K562 (cell line): ENCODE results near the gene ARHGAP28. TPM values are rescaled to one million over a fixed set of nuclear protein-coding genes. Genes with fewer than 3 reads are reported as not detected.

Experiments
- CBX1 ChIP-seq: sonication (generic); IDR thresholded peaks from 2 replicates; pipeline ENCODE4 v1.6.1; 2016; ENCODE audit warnings: antibody characterized with exemption, low read depth, mild to moderate bottlenecking
- CREBBP ChIP-seq: IDR thresholded peaks from one replicate; pipeline ENCODE4 v1.6.1; 2012; ENCODE audit warnings: low read depth, mild to moderate bottlenecking, control low read depth, inconsistent platforms, low read length
- ERF ChIP-seq: fragments of 450-650 bp; formaldehyde crosslinking; IDR thresholded peaks from 2 replicates; pipeline ENCODE4 v1.4.0; 2020; ENCODE audit warnings: mild to moderate bottlenecking, mixed read lengths
- ESRRA ChIP-seq: fragments of 450-650 bp; IDR thresholded peaks from 2 replicates; pipeline ENCODE4 v1.6.1; 2014; ENCODE audit warnings: low read depth, mild to moderate bottlenecking, moderate library complexity, borderline replicate concordance
- GABPA ChIP-seq: fragments of 200-800 bp; sonication (Bioruptor generic); conservative IDR thresholded peaks from 2 replicates; pipeline ENCODE4 v1.6.1; 2016; ENCODE audit warnings: low read depth, missing genetic modification characterization, missing compliant biosample characterization
- GABPB1 ChIP-seq: sonication (generic); formaldehyde crosslinking; IDR thresholded peaks from 2 replicates; pipeline ENCODE4 v1.8.0; 2022; ENCODE audit warnings: mild to moderate bottlenecking, missing genetic modification reagents
- GTF2A2 ChIP-seq: IDR thresholded peaks from 2 replicates; pipeline ENCODE4 v1.6.1; 2016; ENCODE audit warnings: mild to moderate bottlenecking, missing genetic modification characterization, missing compliant biosample characterization
- HIVEP1 ChIP-seq: fragments of 250-450 bp; sonication (Bioruptor Pico); IDR thresholded peaks from 2 replicates; pipeline ENCODE4 v1.4.0; 2020; ENCODE audit warnings: mild to moderate bottlenecking
- JUND ChIP-seq, 2 experiments: IDR thresholded peaks; 2 replicates in 1 of 2; 3 replicates in 1 of 2; pipeline ENCODE4 v1.6.1; 2011; ENCODE audit warnings: borderline replicate concordance in 2 of 2, low read depth in 2 of 2, low read length in 2 of 2, improper control_type of control experiment in 1 of 2, missing biosample characterization in 1 of 2, missing genetic modification characterization in 1 of 2, missing genetic modification reagents in 1 of 2
- LEF1 ChIP-seq: fragments of 450-650 bp; IDR thresholded peaks from 2 replicates; pipeline ENCODE4 v1.6.1; 2016; ENCODE audit warnings: mild to moderate bottlenecking
- MYC ChIP-seq, 2 experiments: fragments of 250-450 bp in 1 of 2; sonication (Bioruptor Pico) in 1 of 2; IDR thresholded peaks; 2 replicates each; pipeline versions ENCODE4 v1.5.1 to v1.6.1; 2012 to 2021; ENCODE audit warnings: low read depth in 2 of 2, borderline replicate concordance in 1 of 2, improper control_type of control experiment in 1 of 2, low read length in 1 of 2, mild to moderate bottlenecking in 1 of 2, moderate library complexity in 1 of 2
- ZBTB7A ChIP-seq: IDR thresholded peaks from 2 replicates; pipeline ENCODE4 v1.6.1; 2011; ENCODE audit warnings: low read depth, mild to moderate bottlenecking, low read length, moderate library complexity, borderline replicate concordance; ENCODE audit not compliant: control insufficient read depth
- ZNF175 ChIP-seq: fragments of 200-800 bp; sonication (Bioruptor generic); IDR thresholded peaks from 2 replicates; pipeline ENCODE4 v1.6.1; 2016; ENCODE audit warnings: low read depth, mild to moderate bottlenecking, missing genetic modification characterization, missing compliant biosample characterization
- ZNF57 ChIP-seq: fragments of 450-650 bp; formaldehyde crosslinking; IDR thresholded peaks from 2 replicates; pipeline ENCODE4 v1.4.0; 2020; ENCODE audit warnings: mild to moderate bottlenecking, moderate library complexity
- polyA plus RNA-seq, 8 experiments: library from polyadenylated mRNA; depleted of rRNA in 4 of 8; stranded (reverse) in 5 of 8; unstranded in 3 of 8; fragments of >200 nt; fragmentation: Nextera tagmentation in 2 of 8; fragmentation: Illumina TruSeq in 1 of 8; extraction: Ambion mirVana in 2 of 8; extraction: Trizol in 1 of 8; gene quantifications; 2 replicates each; pipeline versions ENCODE4 v1.2.1 to v1.2.3, GENCODE V29; 2011 to 2014; ENCODE audit warnings: inconsistent platforms in 1 of 8, missing spikeins in 1 of 8
- total RNA-seq, 7 experiments: library from RNA; depleted of rRNA in 6 of 7; stranded (reverse); fragments of >200 nt in 6 of 7; fragmentation: Illumina TruSeq in 2 of 7; extraction: Trizol in 2 of 7; gene quantifications; 2 replicates each; pipeline versions ENCODE4 v1.2.1 to v1.2.3, GENCODE V29; 2011 to 2021; ENCODE audit warnings: low replicate concordance in 1 of 7
- TF ChIP-seq, protein P1 (sequence below): fragments of 450-650 bp; conservative IDR thresholded peaks from 2 replicates; pipeline ENCODE4 v1.6.1; 2016; ENCODE audit warnings: missing genetic modification characterization, low read depth, mild to moderate bottlenecking, missing compliant biosample characterization, moderate library complexity
- TF ChIP-seq, protein P2 (sequence below): fragments of 250-450 bp; sonication (Bioruptor Pico); IDR thresholded peaks from 2 replicates; pipeline ENCODE4 v1.4.0; 2020; ENCODE audit warnings: mild to moderate bottlenecking
- TF ChIP-seq, protein P3 (sequence below): IDR thresholded peaks from 2 replicates; pipeline ENCODE4 v1.6.1; 2014; ENCODE audit warnings: antibody characterized with exemption
- TF ChIP-seq, protein P4 (sequence below): fragments of 450-650 bp; formaldehyde crosslinking; IDR thresholded peaks from 2 replicates; pipeline ENCODE4 v1.4.0; 2020; ENCODE audit warnings: mild to moderate bottlenecking, moderate library complexity
- TF ChIP-seq, protein P5 (sequence below): fragments of 450-650 bp; IDR thresholded peaks from 2 replicates; pipeline ENCODE4 v1.6.1; 2016

The ARHGAP28 gene
- total and polyA plus RNA-seq, 9 of the 15 experiments (the other 6 are each of a cell fraction or from before 2014, with no cell fraction given): 0.93 to 5.9 (median 5.0) TPM

DNA sequence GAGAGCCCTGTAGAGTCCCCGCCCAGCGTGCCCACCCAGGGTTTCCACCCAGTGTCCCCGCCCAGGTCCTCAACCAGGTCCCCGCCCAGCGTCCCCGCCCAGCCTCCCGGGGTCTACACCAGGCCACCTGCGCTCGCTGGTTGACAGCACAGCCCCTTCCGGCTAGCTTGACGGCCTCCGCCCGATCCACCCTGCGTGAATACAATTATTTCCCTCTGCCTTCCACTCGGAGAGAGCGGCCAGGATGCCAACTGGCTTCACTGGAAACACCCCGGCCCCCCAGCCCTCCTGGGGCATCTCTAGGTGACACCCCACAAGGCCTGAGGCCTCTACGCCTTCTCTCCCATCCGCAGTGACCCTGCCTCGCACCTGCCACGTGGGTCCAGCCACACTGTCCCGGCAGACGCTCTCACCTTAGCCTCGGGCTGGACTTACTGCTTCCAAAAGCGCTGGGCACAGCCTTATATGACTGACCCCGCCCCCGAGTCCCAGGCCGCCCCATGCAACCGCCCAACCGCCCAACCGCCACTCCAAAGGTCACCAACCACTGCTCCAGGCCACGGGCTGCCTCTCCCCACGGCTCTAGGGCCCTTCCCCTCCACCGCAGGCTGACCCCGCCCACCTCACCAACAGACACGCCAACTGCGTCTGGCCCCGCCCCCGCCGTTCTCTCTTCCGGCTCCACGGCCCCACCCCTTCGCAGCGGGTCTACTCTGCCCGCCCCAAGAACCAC is 200.0 kb downstream of the ARHGAP28 start (continued):
- TF ChIP-seq GABPA (peak; percentile 61), CREBBP (no peak), LEF1 (no peak), JUND (IDR thresholded peaks at IDR 0.05; ENCODE audit: borderline replicate concordance, low read depth, low read length) (no peak), JUND (tag; IDR thresholded peaks at IDR 0.05; ENCODE audit: borderline replicate concordance, low read depth, low read length) (peak; percentile 17; the same call in 1 of the 3 replicates), ZNF57 (0 out of 2 replicates have a peak, but pooled peaks have one; percentile 64), ESRRA (peak; percentile 58; the same call in 1 of the 2 replicates), ZNF175 (CRISPR knock-in tag) (0 out of 2 replicates have a peak, but pooled peaks have one; percentile 67), GABPB1 (CRISPR knock-in tag) (0 out of 2 replicates have a peak, but pooled peaks have one; percentile 36), ERF (CRISPR knock-in tag) (0 out of 2 replicates have a peak, but pooled peaks have one; percentile 27), MYC (IDR thresholded peaks at IDR 0.05; ENCODE audit: low read depth, low read length) (peak; percentile 41; the same call in 1 of the 2 replicates), MYC (CRISPR knock-in tag; IDR thresholded peaks at IDR 0.05; ENCODE audit: borderline replicate concordance, low read depth) (no peak), ZBTB7A (peak; percentile 46; the same call in 1 of the 2 replicates), GTF2A2 (peak; percentile 35; the same call in 1 of the 2 replicates), HIVEP1 (CRISPR knock-in tag) (0 out of 2 replicates have a peak, but pooled peaks have one; percentile 40), CBX1 (0 out of 2 replicates have a peak, but pooled peaks have one; percentile 44)
- TF ChIP-seq, protein P1, sequence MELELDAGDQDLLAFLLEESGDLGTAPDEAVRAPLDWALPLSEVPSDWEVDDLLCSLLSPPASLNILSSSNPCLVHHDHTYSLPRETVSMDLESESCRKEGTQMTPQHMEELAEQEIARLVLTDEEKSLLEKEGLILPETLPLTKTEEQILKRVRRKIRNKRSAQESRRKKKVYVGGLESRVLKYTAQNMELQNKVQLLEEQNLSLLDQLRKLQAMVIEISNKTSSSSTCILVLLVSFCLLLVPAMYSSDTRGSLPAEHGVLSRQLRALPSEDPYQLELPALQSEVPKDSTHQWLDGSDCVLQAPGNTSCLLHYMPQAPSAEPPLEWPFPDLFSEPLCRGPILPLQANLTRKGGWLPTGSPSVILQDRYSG (tag): 0 out of 2 replicates have a peak, but pooled peaks have one; percentile 35
- TF ChIP-seq, protein P2, sequence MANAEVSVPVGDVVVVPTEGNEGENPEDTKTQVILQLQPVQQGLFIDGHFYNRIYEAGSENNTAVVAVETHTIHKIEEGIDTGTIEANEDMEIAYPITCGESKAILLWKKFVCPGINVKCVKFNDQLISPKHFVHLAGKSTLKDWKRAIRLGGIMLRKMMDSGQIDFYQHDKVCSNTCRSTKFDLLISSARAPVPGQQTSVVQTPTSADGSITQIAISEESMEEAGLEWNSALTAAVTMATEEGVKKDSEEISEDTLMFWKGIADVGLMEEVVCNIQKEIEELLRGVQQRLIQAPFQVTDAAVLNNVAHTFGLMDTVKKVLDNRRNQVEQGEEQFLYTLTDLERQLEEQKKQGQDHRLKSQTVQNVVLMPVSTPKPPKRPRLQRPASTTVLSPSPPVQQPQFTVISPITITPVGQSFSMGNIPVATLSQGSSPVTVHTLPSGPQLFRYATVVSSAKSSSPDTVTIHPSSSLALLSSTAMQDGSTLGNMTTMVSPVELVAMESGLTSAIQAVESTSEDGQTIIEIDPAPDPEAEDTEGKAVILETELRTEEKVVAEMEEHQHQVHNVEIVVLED: 0 out of 2 replicates have a peak, but pooled peaks have one; percentile 29
- TF ChIP-seq, protein P3, sequence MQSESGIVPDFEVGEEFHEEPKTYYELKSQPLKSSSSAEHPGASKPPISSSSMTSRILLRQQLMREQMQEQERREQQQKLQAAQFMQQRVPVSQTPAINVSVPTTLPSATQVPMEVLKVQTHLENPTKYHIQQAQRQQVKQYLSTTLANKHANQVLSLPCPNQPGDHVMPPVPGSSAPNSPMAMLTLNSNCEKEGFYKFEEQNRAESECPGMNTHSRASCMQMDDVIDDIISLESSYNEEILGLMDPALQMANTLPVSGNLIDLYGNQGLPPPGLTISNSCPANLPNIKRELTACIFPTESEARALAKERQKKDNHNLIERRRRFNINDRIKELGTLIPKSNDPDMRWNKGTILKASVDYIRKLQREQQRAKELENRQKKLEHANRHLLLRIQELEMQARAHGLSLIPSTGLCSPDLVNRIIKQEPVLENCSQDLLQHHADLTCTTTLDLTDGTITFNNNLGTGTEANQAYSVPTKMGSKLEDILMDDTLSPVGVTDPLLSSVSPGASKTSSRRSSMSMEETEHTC: 0 out of 2 replicates have a peak, but pooled peaks have one; percentile 46
- TF ChIP-seq, protein P4, sequence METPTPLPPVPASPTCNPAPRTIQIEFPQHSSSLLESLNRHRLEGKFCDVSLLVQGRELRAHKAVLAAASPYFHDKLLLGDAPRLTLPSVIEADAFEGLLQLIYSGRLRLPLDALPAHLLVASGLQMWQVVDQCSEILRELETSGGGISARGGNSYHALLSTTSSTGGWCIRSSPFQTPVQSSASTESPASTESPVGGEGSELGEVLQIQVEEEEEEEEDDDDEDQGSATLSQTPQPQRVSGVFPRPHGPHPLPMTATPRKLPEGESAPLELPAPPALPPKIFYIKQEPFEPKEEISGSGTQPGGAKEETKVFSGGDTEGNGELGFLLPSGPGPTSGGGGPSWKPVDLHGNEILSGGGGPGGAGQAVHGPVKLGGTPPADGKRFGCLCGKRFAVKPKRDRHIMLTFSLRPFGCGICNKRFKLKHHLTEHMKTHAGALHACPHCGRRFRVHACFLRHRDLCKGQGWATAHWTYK: peak; percentile 56; the same call in 1 of the 2 replicates
- TF ChIP-seq, protein P5, sequence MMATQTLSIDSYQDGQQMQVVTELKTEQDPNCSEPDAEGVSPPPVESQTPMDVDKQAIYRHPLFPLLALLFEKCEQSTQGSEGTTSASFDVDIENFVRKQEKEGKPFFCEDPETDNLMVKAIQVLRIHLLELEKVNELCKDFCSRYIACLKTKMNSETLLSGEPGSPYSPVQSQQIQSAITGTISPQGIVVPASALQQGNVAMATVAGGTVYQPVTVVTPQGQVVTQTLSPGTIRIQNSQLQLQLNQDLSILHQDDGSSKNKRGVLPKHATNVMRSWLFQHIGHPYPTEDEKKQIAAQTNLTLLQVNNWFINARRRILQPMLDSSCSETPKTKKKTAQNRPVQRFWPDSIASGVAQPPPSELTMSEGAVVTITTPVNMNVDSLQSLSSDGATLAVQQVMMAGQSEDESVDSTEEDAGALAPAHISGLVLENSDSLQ: peak; percentile 69
